ENCODE data around the gene SLC1A7.

- TF ChIP-seq REST (IDR thresholded peaks at IDR 0.05; ENCODE audit: low read depth) (no peak), TCF12 (IDR thresholded peaks at IDR 0.05; ENCODE audit: low read depth) (no peak), MAX (IDR thresholded peaks at IDR 0.05) (peak; percentile 54; the same call in 1 of the 2 replicates), ZBTB7A (IDR thresholded peaks at IDR 0.05; ENCODE audit: low read depth) (no peak), TAF1 (IDR thresholded peaks at IDR 0.05; ENCODE audit: low read depth) (no peak), YY1 (IDR thresholded peaks at IDR 0.05; ENCODE audit: low read depth) (no peak), EP300 (IDR thresholded peaks at IDR 0.05; ENCODE audit: borderline replicate concordance) (no peak), RAD21 (IDR thresholded peaks at IDR 0.05; ENCODE audit: low read depth) (no peak), CREB1 (IDR thresholded peaks at IDR 0.05; ENCODE audit: low read depth) (no peak), TEAD4 (IDR thresholded peaks at IDR 0.05) (no peak), USF1 (IDR thresholded peaks at IDR 0.05) (no peak), CEBPB (IDR thresholded peaks at IDR 0.05) (no peak), EGR1 (IDR thresholded peaks at IDR 0.05) (no peak)
Measured at GRCh38 chr1:53110370-53111072, 31.9 kb downstream of the SLC1A7 start.

Data from Ishikawa (cell line).